Measurements from ENCODE around the gene DHX35. TPM values are rescaled to one million over a fixed set of nuclear protein-coding genes. Genes with fewer than 3 reads are reported as not detected.
A peak's percentile ranks its signal among the peaks of the same experiment; 100 is the strongest.

The DHX35 gene
- total RNA-seq, 1 experiment from 2014 or later = 20.4 TPM

DNA sequence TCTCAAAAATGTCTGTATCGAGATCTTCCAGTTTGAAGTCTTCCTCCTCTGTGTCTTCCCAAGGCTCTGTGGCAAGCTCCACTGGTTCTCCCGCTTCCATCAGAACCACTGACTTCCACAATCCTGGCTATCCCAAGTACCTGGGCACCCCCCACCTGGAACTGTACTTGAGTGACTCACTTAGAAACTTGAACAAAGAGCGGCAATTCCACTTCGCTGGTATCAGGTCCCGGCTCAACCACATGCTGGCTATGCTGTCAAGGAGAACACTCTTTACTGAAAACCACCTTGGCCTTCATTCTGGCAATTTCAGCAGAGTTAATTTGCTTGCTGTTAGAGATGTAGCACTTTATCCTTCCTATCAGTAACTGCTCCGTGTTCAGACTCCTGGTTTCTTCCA is 10.0 kb upstream of the DHX35 start:
- no peak for DNase-seq (ENCODE audit: low spot score)
- peaks cover 71% of the 10 kb centered on the region for H3K36me3 Mint-ChIP-seq
- H3K27ac Mint-ChIP-seq = no peak overlapping the region
- ATAC-seq = no peak
- CTCF ChIA-PET = no interaction called here
- H3K4me3 Mint-ChIP-seq = no peak overlapping the region
- no peaks in the 10 kb centered on the region for H3K4me1 Mint-ChIP-seq
- TF ChIP-seq USF1 (CRISPR knock-in tag; IDR thresholded peaks at IDR 0.05) = no peak
- no peak for TF ChIP-seq TCF7 (CRISPR knock-in tag; IDR thresholded peaks at IDR 0.05; ENCODE audit: low read depth)
- no peak for TF ChIP-seq ZNF416 (CRISPR knock-in tag; IDR thresholded peaks at IDR 0.05)
- TF ChIP-seq GRHL2 (CRISPR knock-in tag; IDR thresholded peaks at IDR 0.05; ENCODE audit: insufficient replicate concordance, severe bottlenecking) = no peak
- no peak for TF ChIP-seq RORB (CRISPR knock-in tag; IDR thresholded peaks at IDR 0.05)
- no peak for TF ChIP-seq RELA (CRISPR knock-in tag; IDR thresholded peaks at IDR 0.05; ENCODE audit: borderline replicate concordance)
- TF ChIP-seq E2F5 (CRISPR knock-in tag; IDR thresholded peaks at IDR 0.05) = no peak
- POLR2A ChIA-PET = no interaction called here
- no peaks in the 10 kb centered on the region for H3K9me3 Mint-ChIP-seq
- H3K27me3 Mint-ChIP-seq (ENCODE audit: low read depth) = no peaks in the 10 kb centered on the region

DNA sequence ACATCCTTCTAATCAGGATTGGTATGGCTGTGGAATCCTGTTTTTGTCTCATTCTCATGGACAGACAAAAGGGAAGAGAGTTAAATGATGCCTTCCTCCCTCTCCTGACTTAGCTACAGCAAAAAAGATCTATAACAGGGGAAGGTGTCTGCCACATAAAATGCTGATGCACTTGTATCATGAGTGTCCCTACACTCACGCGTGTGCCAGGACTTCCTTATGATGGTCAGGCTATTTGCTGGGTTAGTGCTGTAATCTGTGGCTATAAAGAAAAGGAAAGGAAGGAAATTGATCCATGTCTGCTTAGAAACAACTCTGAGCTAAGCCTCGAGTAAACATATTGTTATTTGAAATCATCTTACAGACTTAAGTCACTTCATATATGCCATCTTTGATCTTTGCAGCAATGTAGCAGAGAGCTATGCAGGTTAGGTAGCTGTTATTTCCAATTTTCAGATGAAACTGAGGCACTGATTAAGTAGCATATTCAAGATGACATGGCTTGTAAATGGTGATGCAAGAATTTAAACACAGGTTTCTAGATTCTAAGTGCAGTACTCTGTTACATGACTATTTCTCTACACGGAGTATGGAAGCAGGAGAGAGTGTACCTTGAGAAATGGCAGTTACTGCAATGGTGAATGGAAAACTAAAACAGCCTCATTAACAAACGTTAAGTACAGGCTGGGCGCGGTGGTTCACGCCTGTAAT is 8.4 kb upstream of the DHX35 start:
- ATAC-seq = no peak
- ChIA-PET CTCF (interaction anchor here (1.3 kb wide), 1 partner anchor 8 kb away, joined by 4 read pairs; the partner anchor contains the start of gene DHX35), POLR2A (no interaction called here)
- DNase-seq (ENCODE audit: low spot score) = no peak
- Mint-ChIP-seq H3K4me1 (no peaks in the 10 kb centered on the region), H3K9me3 (no peaks in the 10 kb centered on the region), H3K27me3 (ENCODE audit: low read depth) (no peaks in the 10 kb centered on the region), H3K4me3 (no peak overlapping the region), H3K27ac (peak overlapping the region; percentile 65; the same call in 1 of the 2 replicates), H3K36me3 (peaks cover 56% of the 10 kb centered on the region)
- TF ChIP-seq GRHL2 (CRISPR knock-in tag; IDR thresholded peaks at IDR 0.05; ENCODE audit: insufficient replicate concordance, severe bottlenecking) = no peak
- TF ChIP-seq ZNF232 (CRISPR knock-in tag; IDR thresholded peaks at IDR 0.05) = no peak
- TF ChIP-seq, protein P1, sequence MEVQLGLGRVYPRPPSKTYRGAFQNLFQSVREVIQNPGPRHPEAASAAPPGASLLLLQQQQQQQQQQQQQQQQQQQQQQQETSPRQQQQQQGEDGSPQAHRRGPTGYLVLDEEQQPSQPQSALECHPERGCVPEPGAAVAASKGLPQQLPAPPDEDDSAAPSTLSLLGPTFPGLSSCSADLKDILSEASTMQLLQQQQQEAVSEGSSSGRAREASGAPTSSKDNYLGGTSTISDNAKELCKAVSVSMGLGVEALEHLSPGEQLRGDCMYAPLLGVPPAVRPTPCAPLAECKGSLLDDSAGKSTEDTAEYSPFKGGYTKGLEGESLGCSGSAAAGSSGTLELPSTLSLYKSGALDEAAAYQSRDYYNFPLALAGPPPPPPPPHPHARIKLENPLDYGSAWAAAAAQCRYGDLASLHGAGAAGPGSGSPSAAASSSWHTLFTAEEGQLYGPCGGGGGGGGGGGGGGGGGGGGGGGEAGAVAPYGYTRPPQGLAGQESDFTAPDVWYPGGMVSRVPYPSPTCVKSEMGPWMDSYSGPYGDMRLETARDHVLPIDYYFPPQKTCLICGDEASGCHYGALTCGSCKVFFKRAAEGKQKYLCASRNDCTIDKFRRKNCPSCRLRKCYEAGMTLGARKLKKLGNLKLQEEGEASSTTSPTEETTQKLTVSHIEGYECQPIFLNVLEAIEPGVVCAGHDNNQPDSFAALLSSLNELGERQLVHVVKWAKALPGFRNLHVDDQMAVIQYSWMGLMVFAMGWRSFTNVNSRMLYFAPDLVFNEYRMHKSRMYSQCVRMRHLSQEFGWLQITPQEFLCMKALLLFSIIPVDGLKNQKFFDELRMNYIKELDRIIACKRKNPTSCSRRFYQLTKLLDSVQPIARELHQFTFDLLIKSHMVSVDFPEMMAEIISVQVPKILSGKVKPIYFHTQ (CRISPR knock-in tag; IDR thresholded peaks at IDR 0.05) = no peak
- no peak for TF ChIP-seq MYBL2 (CRISPR knock-in tag; IDR thresholded peaks at IDR 0.05)
- TF ChIP-seq TEAD1 (CRISPR knock-in tag; IDR thresholded peaks at IDR 0.05) = no peak
- no peak for TF ChIP-seq MAX (CRISPR knock-in tag; IDR thresholded peaks at IDR 0.05)
- TF ChIP-seq RELA (CRISPR knock-in tag; IDR thresholded peaks at IDR 0.05; ENCODE audit: borderline replicate concordance) = no peak
- TF ChIP-seq ZNF263 (CRISPR knock-in tag; IDR thresholded peaks at IDR 0.05; ENCODE audit: low read depth) = no peak
- TF ChIP-seq HMGXB4 (CRISPR knock-in tag; IDR thresholded peaks at IDR 0.05) = no peak

DNA sequence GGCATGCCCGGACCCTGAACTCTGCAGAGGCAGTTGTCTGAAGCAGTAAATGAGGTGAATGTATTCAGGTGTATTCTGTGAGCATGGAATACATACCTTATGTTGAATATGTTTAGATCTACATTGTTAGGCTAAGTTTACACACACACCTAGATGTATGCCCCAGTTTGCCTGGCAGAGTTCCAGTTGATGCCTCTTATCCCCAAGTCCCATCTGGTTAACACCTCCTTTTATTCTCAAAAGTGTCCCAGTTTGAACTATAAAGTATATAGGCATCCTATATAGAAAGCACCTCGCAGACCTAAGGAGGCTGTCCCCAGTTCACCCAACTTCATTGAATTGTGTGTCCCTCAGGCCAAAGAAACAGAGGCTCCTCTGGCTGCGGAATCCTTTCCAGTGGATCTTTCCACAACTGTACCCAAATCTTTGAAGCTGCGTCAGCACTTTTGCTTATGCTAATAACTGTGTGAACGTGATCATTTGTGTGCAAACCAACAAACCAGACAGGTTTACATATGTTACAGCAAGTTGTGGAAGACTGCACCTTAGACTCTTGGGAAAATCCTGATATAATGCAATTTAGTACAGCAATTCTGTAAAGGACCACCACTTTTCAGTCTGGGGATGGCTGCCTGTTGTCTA is 4.8 kb upstream of the DHX35 start:
- ChIA-PET CTCF (no interaction called here), POLR2A (no interaction called here)
- H3K4me1 Mint-ChIP-seq = peaks cover 13% of the 10 kb centered on the region
- peaks cover 23% of the 10 kb centered on the region for H3K36me3 Mint-ChIP-seq
- H3K4me3 Mint-ChIP-seq = no peak overlapping the region
- DNase-seq (ENCODE audit: low spot score) (no peak), ATAC-seq (no peak)
- no peaks in the 10 kb centered on the region for H3K9me3 Mint-ChIP-seq
- H3K27me3 Mint-ChIP-seq (ENCODE audit: low read depth) = no peaks in the 10 kb centered on the region
- no peak overlapping the region for H3K27ac Mint-ChIP-seq
- no peak for TF ChIP-seq CREB1 (CRISPR knock-in tag; IDR thresholded peaks at IDR 0.05)
- no peak for TF ChIP-seq E2F4 (CRISPR knock-in tag; IDR thresholded peaks at IDR 0.05; ENCODE audit: borderline replicate concordance, low read depth)
- TF ChIP-seq ATF1 (CRISPR knock-in tag; IDR thresholded peaks at IDR 0.05) = no peak
- no peak for TF ChIP-seq ZNF317 (CRISPR knock-in tag; IDR thresholded peaks at IDR 0.05; ENCODE audit: borderline replicate concordance, low read depth)
- TF ChIP-seq GRHL2 (CRISPR knock-in tag; IDR thresholded peaks at IDR 0.05; ENCODE audit: insufficient replicate concordance, severe bottlenecking) = no peak
- TF ChIP-seq ZNF138 (CRISPR knock-in tag; conservative IDR thresholded peaks at IDR 0.05) = no peak
